Dedifferentiated amniotic fluid mesenchymal stem cell (primary cell): Measurements from ENCODE around the gene GLP1R.
"Not testable (repeated sequence)": the region's sequence is repeated elsewhere in the genome, so short reads cannot be mapped to it uniquely, and the experiment has no call there.

Source experiments
- DNase-seq: peaks from one replicate; pipeline ENCODE4 v3.0.0-alpha.2; 2016; ENCODE audit errors: extremely low spot score

Gene GLP1R

DNA sequence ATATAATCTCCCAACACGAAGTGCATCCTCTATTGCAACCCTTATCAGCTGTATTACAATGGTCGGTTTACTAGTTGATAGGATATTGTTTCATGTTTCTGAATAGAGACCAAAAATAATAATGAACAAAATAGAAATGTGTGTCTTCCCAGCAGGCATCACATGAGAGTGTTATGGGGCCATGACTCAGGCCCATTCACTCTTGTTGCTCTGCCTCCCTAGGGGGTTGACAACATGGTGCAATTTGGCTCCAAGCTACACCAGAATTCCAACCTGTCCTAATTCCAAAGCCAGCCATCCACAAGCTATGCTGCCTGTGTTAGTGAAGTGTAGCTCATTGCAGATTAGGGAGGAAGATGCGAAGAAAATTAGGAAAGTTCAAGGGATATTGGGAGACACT, 79.5 kb downstream of the GLP1R start:
- DNase-seq, result no peak

DNA sequence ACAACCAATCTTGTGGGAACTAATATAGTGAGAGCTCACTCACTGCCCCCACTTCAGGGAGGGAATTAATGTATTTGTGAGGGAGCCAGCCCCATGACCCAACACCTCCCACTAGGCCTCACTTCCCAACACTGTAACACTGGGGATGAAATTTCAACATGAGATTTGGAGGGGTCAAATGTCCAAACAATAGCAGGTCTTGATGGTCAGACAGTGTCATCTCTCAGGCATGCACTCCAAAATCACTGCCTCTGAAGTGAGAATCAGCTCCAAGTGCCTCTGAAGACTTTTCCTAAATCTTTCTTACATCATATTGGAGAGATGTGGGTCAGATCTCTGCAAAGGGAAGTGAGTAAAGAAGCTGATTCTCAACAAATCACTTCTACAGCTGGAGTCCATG, 80.3 kb downstream of the GLP1R start:
- no peak for DNase-seq

DNA sequence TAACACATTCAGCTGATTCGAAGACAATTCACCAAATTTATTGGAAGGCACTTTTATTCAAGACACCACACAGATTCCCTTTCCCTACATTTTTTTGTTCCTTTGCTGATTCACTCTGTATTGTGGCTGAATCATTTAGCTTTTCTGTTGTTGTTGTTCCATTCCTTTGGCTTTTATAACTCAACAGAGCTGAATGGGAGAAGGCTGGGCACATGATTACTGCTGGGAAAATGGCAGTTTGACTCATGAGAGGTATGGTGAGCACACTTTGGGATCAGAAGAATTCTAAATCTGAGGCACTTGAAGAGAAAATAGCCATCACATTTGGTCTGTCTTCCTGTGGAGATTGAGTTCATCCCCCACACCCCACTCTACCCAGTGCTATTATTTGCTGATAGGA, 82.1 kb downstream of the GLP1R start:
- DNase-seq, result no peak

DNA sequence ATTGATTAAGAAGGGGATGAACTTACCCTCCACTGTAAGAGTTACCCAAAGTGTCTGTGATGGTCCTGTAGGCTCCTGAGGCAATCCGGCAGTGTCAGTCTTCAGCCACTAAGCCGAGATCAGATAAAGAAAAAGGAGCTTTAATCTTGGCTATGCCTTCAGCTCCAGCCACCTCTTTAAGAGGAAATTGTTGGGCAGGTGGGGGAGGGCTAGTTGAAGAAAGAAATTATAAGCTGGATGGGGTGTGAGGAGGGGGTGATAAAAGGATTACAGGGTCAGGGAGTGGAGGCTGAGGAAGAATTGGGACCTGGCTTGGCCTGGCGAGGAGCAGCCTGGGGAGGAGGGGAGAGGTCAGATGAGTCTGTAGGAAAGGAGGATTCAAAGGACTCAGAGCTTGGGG, 86.2 kb downstream of the GLP1R start:
- DNase-seq, result not testable (repeated sequence)

DNA sequence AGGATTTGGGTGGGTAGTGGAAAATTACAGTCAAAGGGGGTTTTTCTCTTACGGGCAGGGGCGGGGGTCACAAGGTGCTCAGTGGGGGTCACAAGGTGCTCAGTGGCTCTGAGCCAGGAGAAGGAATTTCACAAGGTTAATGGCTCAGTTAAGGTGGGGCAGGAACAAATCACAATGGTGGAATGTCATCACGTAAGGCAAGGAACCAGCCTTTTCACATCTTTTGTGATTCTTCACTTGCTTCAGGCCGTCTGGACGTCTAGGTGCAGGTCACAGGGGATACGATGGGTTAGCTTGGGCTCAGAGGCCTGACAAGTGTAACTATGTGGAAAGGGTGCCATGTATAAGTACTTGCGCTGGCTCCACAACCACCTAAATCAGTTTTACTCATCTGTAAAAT, 87.6 kb downstream of the GLP1R start:
- not testable (repeated sequence) for DNase-seq

DNA sequence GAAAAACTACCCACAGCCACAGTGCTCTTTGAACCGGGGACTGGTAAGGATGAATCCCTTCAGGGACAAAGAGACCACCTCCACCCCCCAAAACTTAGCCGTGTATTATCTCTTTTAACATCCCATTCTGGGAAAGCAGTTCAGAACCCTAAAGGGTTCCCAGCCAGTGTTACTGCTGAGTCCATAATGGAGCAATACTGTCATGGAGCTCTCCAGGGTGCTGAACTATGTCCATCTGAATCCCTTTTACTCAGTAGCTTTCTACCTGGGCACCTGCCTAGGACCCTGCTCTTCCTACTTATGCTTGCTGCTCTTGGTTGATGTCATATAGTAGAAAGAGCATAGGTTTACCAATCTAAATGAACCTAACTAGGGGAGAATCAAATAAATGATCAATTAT, 88.7 kb downstream of the GLP1R start:
- no peak for DNase-seq
